Upper lobe of right lung (tissue), 1 donor: Measurements from ENCODE around the gene FAM240A. TPM values are rescaled to one million over a fixed set of nuclear protein-coding genes. Genes with fewer than 3 reads are reported as not detected.

Experiments used
- ATAC-seq: fragments of 200-7000 bp; cut with Tn5 transposase; one replicate; pipeline ENCODE4 v1.9.1; 2020; ENCODE audit warnings: mild to moderate bottlenecking, moderate library complexity
- DNase-seq: peaks from one replicate; pipeline ENCODE4 v3.0.0-alpha.2; 2020
- H3K27ac ChIP-seq: fragments of 200-600 bp; one replicate; pipeline ENCODE4 v1.8.0; 2022
- H3K27me3 ChIP-seq: fragments of 200-600 bp; one replicate; pipeline ENCODE4 v1.8.0; 2022; ENCODE audit warnings: mild to moderate bottlenecking
- H3K36me3 ChIP-seq: fragments of 200-600 bp; one replicate; pipeline ENCODE4 v1.8.0; 2022
- H3K4me1 ChIP-seq: fragments of 200-600 bp; one replicate; pipeline ENCODE4 v1.8.0; 2022
- H3K4me3 ChIP-seq: fragments of 200-600 bp; one replicate; pipeline ENCODE4 v1.8.0; 2022; ENCODE audit warnings: mild to moderate bottlenecking
- H3K9me3 ChIP-seq: fragments of 200-600 bp; one replicate; pipeline ENCODE4 v1.8.0; 2022
- CTCF ChIP-seq: fragments of 200-600 bp; IDR thresholded peaks from one replicate; pipeline ENCODE4 v1.8.0; 2022; ENCODE audit warnings: antibody characterized with exemption
- intact Hi-C: fragments of 100-400 bp; cut with DNase I; formaldehyde crosslinking; loops from one replicate; pipeline ENCODE4 v1.11.0; 2022
- total RNA-seq: library from RNA; stranded (reverse); fragmentation: NEBNext Ultra II Directional; extraction: Animal tissue kit (Norgen Biotek cat#: 25700); gene quantifications from one replicate; pipeline ENCODE4 v1.2.1, GENCODE V29; 2021
- donor health status: DM: no; HTN: yes; CAD: no; lungs with severe emphysema.

Gene FAM240A
- total RNA-seq, 1 donor from 2014 or later, result not detected

DNA sequence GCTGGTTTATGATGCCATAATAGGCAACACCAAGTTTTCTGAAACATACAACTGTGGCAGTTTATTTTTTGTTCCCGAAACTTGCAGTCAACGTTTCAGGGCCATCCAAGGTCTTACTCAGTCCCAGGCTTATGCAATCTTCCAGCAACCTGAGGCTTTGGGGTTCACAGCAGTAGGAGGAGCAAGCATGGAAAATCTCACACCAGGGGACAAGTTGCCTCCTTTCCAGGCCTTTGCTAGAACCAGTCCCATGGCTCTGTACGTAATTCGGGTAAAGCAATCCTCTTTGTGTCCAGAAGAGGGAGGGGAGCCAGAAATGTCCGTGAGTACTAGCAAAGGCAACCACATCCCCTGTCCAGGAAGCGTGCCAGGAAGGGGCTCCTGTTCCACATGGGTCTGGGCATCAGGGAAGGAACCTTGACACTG is 4.7 kb upstream of the FAM240A start:
- DNase-seq, result no peak
- no peaks in the 10 kb centered on the region for H3K4me1 ChIP-seq
- H3K27ac ChIP-seq, result no peak overlapping the region
- H3K9me3 ChIP-seq, result no peaks in the 10 kb centered on the region
- no peak overlapping the region for H3K4me3 ChIP-seq
- no peaks in the 10 kb centered on the region for H3K27me3 ChIP-seq
- H3K36me3 ChIP-seq, result no peaks in the 10 kb centered on the region
- no peak for TF ChIP-seq CTCF
- no peak for ATAC-seq
- intact Hi-C loops, result no loop called here

GRCh38 chr3:46609212-46609721 is 3.1 kb upstream of the FAM240A start:
- ATAC-seq, result no peak
- Histone ChIP-seq H3K9me3 (no peaks in the 10 kb centered on the region), H3K36me3 (no peaks in the 10 kb centered on the region), H3K27ac (no peak overlapping the region), H3K4me1 (no peaks in the 10 kb centered on the region), H3K4me3 (no peak overlapping the region), H3K27me3 (peaks cover 3% of the 10 kb centered on the region)
- no peak for DNase-seq
- intact Hi-C loops, result no loop called here
- no peak for TF ChIP-seq CTCF

- no peak for ATAC-seq
- no peak overlapping the region for H3K4me3 ChIP-seq
- no peak for TF ChIP-seq CTCF
These were observed 2.2 kb upstream of the FAM240A start for GRCh38 chr3:46609944-46610722.

DNA sequence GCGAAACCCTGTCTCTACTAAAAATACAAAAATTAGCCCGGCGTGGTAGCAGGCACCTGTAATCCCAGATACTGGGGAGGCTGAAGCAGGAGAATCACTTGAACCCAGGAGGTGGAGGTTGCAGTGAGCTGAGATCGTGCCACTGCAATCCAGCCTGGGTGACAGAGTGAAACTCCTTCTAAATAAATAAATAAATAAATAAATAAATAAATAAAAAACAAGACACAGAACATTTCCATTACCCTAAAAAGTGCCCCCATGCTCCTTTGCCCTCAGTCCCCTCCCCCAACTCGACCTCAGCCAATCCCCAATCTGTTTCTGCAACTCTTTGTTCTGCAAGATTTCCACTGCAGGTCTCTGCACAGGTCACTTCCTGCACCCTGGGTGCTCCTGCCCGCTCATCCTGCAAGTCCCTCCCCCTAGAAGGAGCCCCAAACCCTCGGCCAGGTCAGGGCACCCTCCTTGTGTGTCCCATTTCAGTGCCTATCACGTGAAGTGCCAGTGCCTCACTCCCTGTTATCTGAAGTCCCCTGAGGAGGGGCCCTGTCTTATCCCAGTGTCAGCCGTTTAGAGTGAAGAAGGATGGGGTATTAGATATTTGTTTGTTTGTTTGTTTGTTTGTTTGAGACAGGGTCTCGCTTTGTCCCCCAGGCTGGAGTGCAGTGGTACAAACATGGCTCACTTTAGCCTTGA is 1.1 kb downstream of the FAM240A start:
- no peak overlapping the region for H3K4me3 ChIP-seq
- no peaks in the 10 kb centered on the region for H3K36me3 ChIP-seq
- H3K27ac ChIP-seq, result no peak overlapping the region
- ATAC-seq (no peak), DNase-seq (no peak)
- no peaks in the 10 kb centered on the region for H3K9me3 ChIP-seq
- no peaks in the 10 kb centered on the region for H3K4me1 ChIP-seq
- intact Hi-C loops, result no loop called here
- peaks cover 3% of the 10 kb centered on the region for H3K27me3 ChIP-seq
- TF ChIP-seq CTCF, result no peak

More at GRCh38 chr3:46609944-46610722, 2.2 kb upstream of the FAM240A start:
- Histone ChIP-seq H3K9me3 (no peaks in the 10 kb centered on the region), H3K27me3 (peaks cover 3% of the 10 kb centered on the region), H3K4me1 (no peaks in the 10 kb centered on the region), H3K27ac (no peak overlapping the region), H3K36me3 (no peaks in the 10 kb centered on the region)
- intact Hi-C loops, result no loop called here
- DNase-seq, result no peak

GRCh38 chr3:46614431-46614830 is 2.1 kb downstream of the FAM240A start:
- no peak for TF ChIP-seq CTCF
- intact Hi-C loops, result no loop called here

More at GRCh38 chr3:46614431-46614830, 2.1 kb downstream of the FAM240A start:
- no peaks in the 10 kb centered on the region for H3K36me3 ChIP-seq
- no peak for ATAC-seq
- no peaks in the 10 kb centered on the region for H3K9me3 ChIP-seq
- DNase-seq, result no peak
- no peak overlapping the region for H3K27ac ChIP-seq
- peaks cover 3% of the 10 kb centered on the region for H3K27me3 ChIP-seq
- H3K4me3 ChIP-seq, result no peak overlapping the region
- H3K4me1 ChIP-seq, result no peaks in the 10 kb centered on the region
